K562 (cell line): ENCODE measurements around the gene FGGY. TPM values are rescaled to one million over a fixed set of nuclear protein-coding genes. Genes with fewer than 3 reads are reported as not detected.

Experiments used
- ATAC-seq: fragments of 200-7000 bp; cut with Tn5 transposase; 3 replicates; pipeline ENCODE4 v1.9.1; 2020; ENCODE audit warnings: moderate library complexity
- BruUV-seq: library from RNA; stranded (reverse); fragments of 400-500 nt; replicated peaks from 2 replicates; lab custom pipeline; 2021; lab: Mats Ljungman, UMichigan
- CTCF ChIA-PET: fragments of 300-600 bp; formaldehyde crosslinking; extraction: SDS; loops from one replicate; lab custom pipeline; 2021; ENCODE audit warnings: low intra/inter-chr PET ratio; lab: Yijun Ruan, JAX
- POLR2A ChIA-PET: fragments of 300-600, 350-650 bp; sonication (Branson Sonifier 250); formaldehyde crosslinking; extraction: SDS; loops from one replicate; lab custom pipeline; 2021; ENCODE audit warnings: antibody characterized with exemption, inconsistent platforms; lab: Yijun Ruan, JAX
- DNase-seq, 4 experiments: peaks; one replicate each; pipeline versions ENCODE4 v3.0.0 to v3.0.0-alpha.2; 2011 to 2018; ENCODE audit warnings: low spot score in 3 of 4, mixed read lengths in 3 of 4; ENCODE audit errors: extremely low read depth in 1 of 4
- FAIRE-seq: peaks from 2 replicates; lab custom pipeline; 2011; peaks lifted over from hg19 to GRCh38; lab: Jason Lieb, UNC
- H2AFZ ChIP-seq: 2 replicates; pipeline ENCODE4 v1.6.0; 2011; ENCODE audit warnings: low read depth, low read length, control low read depth, inconsistent platforms
- H3K27ac ChIP-seq: fragments of 200-600 bp; 3 replicates; pipeline ENCODE4 v1.8.0; 2011; ENCODE audit warnings: low read depth, mild to moderate bottlenecking, control low read depth, inconsistent platforms, low read length, moderate library complexity, mixed read lengths; ENCODE audit errors: extremely low read depth
- H3K27me3 ChIP-seq, 2 experiments: fragments of 300-600 bp in 1 of 2; 2 replicates in 1 of 2; 3 replicates in 1 of 2; pipeline versions ENCODE4 v1.6.0 to v1.8.0; 2011; ENCODE audit warnings: inconsistent platforms in 2 of 2, low read length in 2 of 2, mild to moderate bottlenecking in 1 of 2, mixed read lengths in 1 of 2, moderate library complexity in 1 of 2; ENCODE audit not compliant: control insufficient read depth in 2 of 2, insufficient read depth in 2 of 2
- H3K36me3 ChIP-seq: fragments of 300-600 bp; 3 replicates; pipeline ENCODE4 v1.8.0; 2011; ENCODE audit warnings: mild to moderate bottlenecking, low read length, inconsistent platforms; ENCODE audit not compliant: control insufficient read depth, insufficient read depth
- H3K4me1 ChIP-seq, 2 experiments: fragments of 200-600 bp in 1 of 2; replicated peaks in 1 of 2; 2 replicates in 1 of 2; 3 replicates in 1 of 2; pipeline versions ENCODE4 v1.5.1 to v1.8.0; 2011; ENCODE audit warnings: inconsistent platforms in 2 of 2, low read length in 2 of 2, mild to moderate bottlenecking in 1 of 2, mixed read lengths in 1 of 2, moderate library complexity in 1 of 2; ENCODE audit not compliant: control insufficient read depth in 2 of 2, insufficient read depth in 2 of 2
- H3K4me2 ChIP-seq: 2 replicates; pipeline ENCODE4 v1.6.1; 2011; ENCODE audit warnings: low read length, control low read depth, inconsistent platforms, mixed read lengths; ENCODE audit not compliant: insufficient read depth
- H3K4me3 ChIP-seq: fragments of 200-600 bp; sonication (generic), shearing (Covaris generic); 2 replicates; pipeline ENCODE4 v1.5.1; 2016; ENCODE audit warnings: control low read depth, inconsistent platforms
- H3K79me2 ChIP-seq: fragments of 200-600 bp; 3 replicates; pipeline ENCODE4 v1.8.0; 2011; ENCODE audit warnings: low read length, inconsistent platforms; ENCODE audit not compliant: control insufficient read depth, insufficient read depth
- H3K9ac ChIP-seq, 2 experiments: 2 replicates each; pipeline versions ENCODE4 v1.6.0 to v1.6.1; 2011; ENCODE audit warnings: low read depth in 2 of 2, low read length in 2 of 2, control low read depth in 1 of 2, inconsistent platforms in 1 of 2, mild to moderate bottlenecking in 1 of 2, mixed read lengths in 1 of 2; ENCODE audit not compliant: insufficient read depth in 1 of 2
- H3K9me1 ChIP-seq: one replicate; pipeline ENCODE4 v1.6.0; 2011; ENCODE audit warnings: inconsistent platforms, mild to moderate bottlenecking, low read length, moderate library complexity; ENCODE audit not compliant: control insufficient read depth, insufficient read depth
- H3K9me3 ChIP-seq: replicated peaks from 2 replicates; pipeline ENCODE4 v1.5.1; 2011; ENCODE audit warnings: low read depth, low read length, inconsistent platforms; ENCODE audit not compliant: control insufficient read depth, insufficient read depth
- H4K20me1 ChIP-seq: replicated peaks from 2 replicates; pipeline ENCODE4 v1.6.1; 2011; ENCODE audit warnings: low read length, inconsistent platforms, mixed read lengths; ENCODE audit not compliant: control insufficient read depth, insufficient read depth
- DMBX1 ChIP-seq: fragments of 250-450 bp; sonication (Bioruptor Pico); IDR thresholded peaks from 2 replicates; pipeline ENCODE4 v1.8.0; 2022; ENCODE audit warnings: inconsistent platforms, mild to moderate bottlenecking, moderate library complexity, borderline replicate concordance
- GTF2F1 ChIP-seq: IDR thresholded peaks from 2 replicates; pipeline ENCODE4 v1.6.1; 2011; ENCODE audit warnings: low read depth, low read length, improper control_type of control experiment
- LARP7 ChIP-seq: fragments of 450-650 bp; IDR thresholded peaks from 2 replicates; pipeline ENCODE4 v1.6.1; 2016
- SRSF3 ChIP-seq: fragments of 200-400 bp; formaldehyde crosslinking; IDR thresholded peaks from 2 replicates; pipeline ENCODE4 v1.6.1; 2016; ENCODE audit warnings: mild to moderate bottlenecking, low read length, moderate library complexity; ENCODE audit not compliant: insufficient read depth
- TEAD1 ChIP-seq, 2 experiments: fragments of 450-650 bp in 1 of 2; sonication (generic) in 1 of 2; formaldehyde crosslinking; IDR thresholded peaks; 2 replicates each; pipeline versions ENCODE4 v1.4.0 to v1.8.0; 2020 to 2022; ENCODE audit warnings: mild to moderate bottlenecking in 2 of 2, missing genetic modification reagents in 1 of 2
- YBX1 ChIP-seq: fragments of 450-650 bp; IDR thresholded peaks from 2 replicates; pipeline ENCODE4 v1.7.1; 2016; ENCODE audit warnings: mild to moderate bottlenecking
- ZNF174 ChIP-seq: fragments of 250-450 bp; sonication (Bioruptor Pico); IDR thresholded peaks from 2 replicates; pipeline ENCODE4 v1.4.0; 2020; ENCODE audit warnings: mild to moderate bottlenecking
- ZNF282 ChIP-seq: sonication (generic); formaldehyde crosslinking; IDR thresholded peaks from 2 replicates; pipeline ENCODE4 v1.8.1; 2023; ENCODE audit warnings: missing genetic modification reagents
- ZNF589 ChIP-seq: fragments of 200-800 bp; sonication (Bioruptor generic); IDR thresholded peaks from 2 replicates; pipeline ENCODE4 v1.6.1; 2016; ENCODE audit warnings: low read depth, missing genetic modification characterization, missing compliant biosample characterization
- WGBS: fragments of 100-300 bp; shearing (Covaris generic); methylation state at CpG from one replicate; pipeline ENCODE4 v1.1.6; 2016; ENCODE audit warnings: low coverage, mixed read lengths; ENCODE audit not compliant: insufficient coverage; ENCODE audit errors: missing lambda C conversion rate; 5-methylcytosine and 5-hydroxymethylcytosine counted together
- in situ Hi-C: fragments of 300-500 bp; cut with MboI; formaldehyde crosslinking; loops from 4 replicates; pipeline ENCODE4 v1.15.0; 2018; ENCODE audit warnings: inconsistent platforms, mixed read lengths
- intact Hi-C: fragments of 100-400 bp; cut with micrococcal nuclease; formaldehyde crosslinking; loops from 2 replicates; pipeline ENCODE4 v1.14.2; 2022
- polyA plus RNA-seq, 8 experiments: library from polyadenylated mRNA; depleted of rRNA in 4 of 8; stranded (reverse) in 5 of 8; unstranded in 3 of 8; fragments of >200 nt; fragmentation: Nextera tagmentation in 2 of 8; fragmentation: Illumina TruSeq in 1 of 8; extraction: Ambion mirVana in 2 of 8; extraction: Trizol in 1 of 8; gene quantifications; 2 replicates each; pipeline versions ENCODE4 v1.2.1 to v1.2.3, GENCODE V29; 2011 to 2014; ENCODE audit warnings: inconsistent platforms in 1 of 8, missing spikeins in 1 of 8
- total RNA-seq, 7 experiments: library from RNA; depleted of rRNA in 6 of 7; stranded (reverse); fragments of >200 nt in 6 of 7; fragmentation: Illumina TruSeq in 2 of 7; extraction: Trizol in 2 of 7; gene quantifications; 2 replicates each; pipeline versions ENCODE4 v1.2.1 to v1.2.3, GENCODE V29; 2011 to 2021; ENCODE audit warnings: low replicate concordance in 1 of 7
- TF ChIP-seq, protein P1 (sequence below): fragments of 450-650 bp; IDR thresholded peaks from 2 replicates; pipeline ENCODE4 v1.6.1; 2014; ENCODE audit warnings: low read depth, mild to moderate bottlenecking, moderate library complexity, borderline replicate concordance
- TF ChIP-seq, protein P2 (sequence below): fragments of 450-650 bp; formaldehyde crosslinking; conservative IDR thresholded peaks from 2 replicates; pipeline ENCODE4 v1.4.0; 2022; ENCODE audit warnings: mild to moderate bottlenecking, missing genetic modification characterization

The FGGY gene
- total and polyA plus RNA-seq, 9 of the 15 experiments (the other 6 are each of a cell fraction or from before 2014, with no cell fraction given): 9.7 to 19.2 (median 12.6) TPM

DNA sequence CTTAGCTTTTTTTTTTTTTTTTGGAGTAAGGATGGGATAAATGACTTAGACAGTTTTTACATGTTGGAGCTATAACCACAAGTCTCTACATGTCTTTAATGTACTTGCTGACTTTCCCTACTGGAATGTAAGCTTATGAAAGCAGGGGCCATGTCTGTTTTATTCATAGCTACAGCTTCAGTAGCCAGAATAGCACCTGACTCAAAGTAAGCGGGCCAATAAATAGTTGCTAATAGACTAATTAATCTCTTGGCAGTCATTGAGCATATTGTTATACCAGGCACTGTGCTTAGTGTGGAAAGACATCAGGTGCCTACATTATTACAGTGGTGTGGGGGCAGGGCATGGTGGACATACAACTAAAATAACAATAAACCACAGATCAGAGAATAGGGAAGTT, 433.4 kb downstream of the FGGY start:
- 80% methylated on average over 1 of the region's 1 CpG for WGBS
- H3K9me3 ChIP-seq: no peaks in the 10 kb centered on the region
- intact Hi-C loops: no loop called here
- peak; percentile 20; the same call in 2 of the 3 replicates for ATAC-seq
- no peak for TF ChIP-seq ZNF174 (CRISPR knock-in tag)
- TF ChIP-seq, protein P1, sequence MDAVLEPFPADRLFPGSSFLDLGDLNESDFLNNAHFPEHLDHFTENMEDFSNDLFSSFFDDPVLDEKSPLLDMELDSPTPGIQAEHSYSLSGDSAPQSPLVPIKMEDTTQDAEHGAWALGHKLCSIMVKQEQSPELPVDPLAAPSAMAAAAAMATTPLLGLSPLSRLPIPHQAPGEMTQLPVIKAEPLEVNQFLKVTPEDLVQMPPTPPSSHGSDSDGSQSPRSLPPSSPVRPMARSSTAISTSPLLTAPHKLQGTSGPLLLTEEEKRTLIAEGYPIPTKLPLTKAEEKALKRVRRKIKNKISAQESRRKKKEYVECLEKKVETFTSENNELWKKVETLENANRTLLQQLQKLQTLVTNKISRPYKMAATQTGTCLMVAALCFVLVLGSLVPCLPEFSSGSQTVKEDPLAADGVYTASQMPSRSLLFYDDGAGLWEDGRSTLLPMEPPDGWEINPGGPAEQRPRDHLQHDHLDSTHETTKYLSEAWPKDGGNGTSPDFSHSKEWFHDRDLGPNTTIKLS: no peak
- no peak for TF ChIP-seq SRSF3
- no peak for TF ChIP-seq YBX1
- TF ChIP-seq LARP7: no peak
- no peak for TF ChIP-seq GTF2F1
- TF ChIP-seq TEAD1 (CRISPR knock-in tag; IDR thresholded peaks at IDR 0.05): no peak
- no peak for TF ChIP-seq ZNF589 (CRISPR knock-in tag)
- TF ChIP-seq, protein P2, sequence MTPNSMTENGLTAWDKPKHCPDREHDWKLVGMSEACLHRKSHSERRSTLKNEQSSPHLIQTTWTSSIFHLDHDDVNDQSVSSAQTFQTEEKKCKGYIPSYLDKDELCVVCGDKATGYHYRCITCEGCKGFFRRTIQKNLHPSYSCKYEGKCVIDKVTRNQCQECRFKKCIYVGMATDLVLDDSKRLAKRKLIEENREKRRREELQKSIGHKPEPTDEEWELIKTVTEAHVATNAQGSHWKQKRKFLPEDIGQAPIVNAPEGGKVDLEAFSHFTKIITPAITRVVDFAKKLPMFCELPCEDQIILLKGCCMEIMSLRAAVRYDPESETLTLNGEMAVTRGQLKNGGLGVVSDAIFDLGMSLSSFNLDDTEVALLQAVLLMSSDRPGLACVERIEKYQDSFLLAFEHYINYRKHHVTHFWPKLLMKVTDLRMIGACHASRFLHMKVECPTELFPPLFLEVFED (CRISPR knock-in tag): no peak
- TF ChIP-seq ZNF282 (CRISPR knock-in tag): no peak
- no peak for TF ChIP-seq DMBX1 (CRISPR knock-in tag)
- TF ChIP-seq, all 486 proteins: peak for 0
- no peaks in the 10 kb centered on the region for H3K9me1 ChIP-seq
- H3K9ac ChIP-seq: no peak overlapping the region
- peak overlapping the region; percentile 92 for H2AFZ ChIP-seq
- peak overlapping the region; percentile 71; the same call in 2 of the 3 replicates for H3K27ac ChIP-seq
- ChIA-PET POLR2A (interaction anchor here (1.7 kb wide), 1 partner anchor 12 kb away, joined by 7 read pairs; no protein-coding TSS in a partner anchor), CTCF (no interaction called here)
- BruUV-seq: no TSS peak
- DNase-seq: no peak
- H3K4me1 ChIP-seq: peaks cover 0 to 22% of the 10 kb centered on the region in 2 experiments; a peak in 4 of 5 replicates
- in situ Hi-C loops: no loop called here
- FAIRE-seq: no peak
- H3K4me2 ChIP-seq: peak overlapping the region; percentile 61
- no peaks in the 10 kb centered on the region for H3K36me3 ChIP-seq
- H3K27me3 ChIP-seq: no peaks in the 10 kb centered on the region
- H3K79me2 ChIP-seq: no peaks in the 10 kb centered on the region
- H3K4me3 ChIP-seq: no peak overlapping the region
- H4K20me1 ChIP-seq: no peaks in the 10 kb centered on the region
